KMS-11 (cell line): ENCODE results near the gene DIP2C.

Experiments
- H2AFZ ChIP-seq: fragments of 200-600 bp; sonication (generic); 2 replicates; pipeline ENCODE4 v1.6.1; 2016; ENCODE audit warnings: antibody characterized with exemption, mixed run types, low read depth
- H3K27ac ChIP-seq: fragments of 200-600 bp; sonication (generic); 2 replicates; pipeline ENCODE4 v1.6.1; 2016; ENCODE audit warnings: mild to moderate bottlenecking, mixed run types
- H3K27me3 ChIP-seq: fragments of 200-600 bp; sonication (generic); 2 replicates; pipeline ENCODE4 v1.6.1; 2017; ENCODE audit warnings: mild to moderate bottlenecking, low read depth, mixed run types, moderate library complexity; ENCODE audit not compliant: insufficient read depth
- H3K36me3 ChIP-seq: fragments of 200-600 bp; sonication (generic); 2 replicates; pipeline ENCODE4 v1.6.1; 2017; ENCODE audit warnings: mild to moderate bottlenecking, mixed run types; ENCODE audit not compliant: insufficient read depth
- H3K4me1 ChIP-seq: fragments of 200-600 bp; sonication (generic); 2 replicates; pipeline ENCODE4 v1.6.1; 2016; ENCODE audit warnings: mild to moderate bottlenecking, low read depth, mixed run types; ENCODE audit not compliant: poor library complexity, severe bottlenecking
- H3K4me2 ChIP-seq: fragments of 200-600 bp; sonication (generic); 2 replicates; pipeline ENCODE4 v1.7.0; 2016; ENCODE audit warnings: mild to moderate bottlenecking, mixed run types
- H3K4me3 ChIP-seq: fragments of 200-600 bp; sonication (generic); IDR thresholded peaks from 2 replicates; pipeline ENCODE4 v1.6.1; 2017; ENCODE audit warnings: low read depth, low read length, mixed read lengths; ENCODE audit not compliant: insufficient read depth
- H3K79me2 ChIP-seq: fragments of 200-600 bp; sonication (generic); 2 replicates; pipeline ENCODE4 v1.6.1; 2016; ENCODE audit warnings: low read depth, mixed run types; ENCODE audit not compliant: insufficient read depth
- H3K9ac ChIP-seq: fragments of 200-600 bp; sonication (generic); 2 replicates; pipeline ENCODE4 v1.6.1; 2016; ENCODE audit warnings: mild to moderate bottlenecking, mixed run types
- H4K20me1 ChIP-seq: fragments of 200-600 bp; sonication (generic); 2 replicates; pipeline ENCODE4 v1.6.1; 2016; ENCODE audit warnings: mild to moderate bottlenecking, mixed run types; ENCODE audit not compliant: insufficient read depth
- TF ChIP-seq, protein P1 (sequence below): fragments of 200-600 bp; sonication (generic); conservative IDR thresholded peaks from 2 replicates; pipeline ENCODE4 v1.6.1; 2017; ENCODE audit warnings: low read depth, mild to moderate bottlenecking, antibody characterized with exemption, low read length, moderate library complexity, mixed read lengths

DIP2C gene

DNA sequence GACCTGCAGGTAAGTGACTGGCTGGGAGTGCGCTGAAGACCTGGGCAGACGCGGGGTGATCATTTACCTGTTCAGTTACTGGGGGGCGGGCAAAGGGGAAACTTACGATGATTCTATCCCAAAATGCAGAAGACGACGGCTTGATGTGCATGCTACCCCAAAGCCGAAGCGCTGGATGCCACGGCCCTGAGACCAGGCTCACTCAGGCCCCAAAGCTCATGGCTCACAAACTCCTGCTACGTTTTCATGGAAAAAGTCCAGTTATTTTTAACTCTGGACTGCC is 200.6 kb downstream of the DIP2C start:
- Histone ChIP-seq H3K4me2 (no peak overlapping the region), H3K4me1 (no peaks in the 10 kb centered on the region), H2AFZ (no peak overlapping the region), H3K27ac (no peak overlapping the region), H3K79me2 (peaks cover 22% of the 10 kb centered on the region; the same call in 1 of the 2 replicates), H3K9ac (no peak overlapping the region), H4K20me1 (no peaks in the 10 kb centered on the region; the same call in 1 of the 2 replicates), H3K4me3 (no peak overlapping the region), H3K36me3 (0 out of 2 replicates have a peak, but pooled peaks cover 4% of the 10 kb centered on the region), H3K27me3 (no peaks in the 10 kb centered on the region)
- TF ChIP-seq, protein P1, sequence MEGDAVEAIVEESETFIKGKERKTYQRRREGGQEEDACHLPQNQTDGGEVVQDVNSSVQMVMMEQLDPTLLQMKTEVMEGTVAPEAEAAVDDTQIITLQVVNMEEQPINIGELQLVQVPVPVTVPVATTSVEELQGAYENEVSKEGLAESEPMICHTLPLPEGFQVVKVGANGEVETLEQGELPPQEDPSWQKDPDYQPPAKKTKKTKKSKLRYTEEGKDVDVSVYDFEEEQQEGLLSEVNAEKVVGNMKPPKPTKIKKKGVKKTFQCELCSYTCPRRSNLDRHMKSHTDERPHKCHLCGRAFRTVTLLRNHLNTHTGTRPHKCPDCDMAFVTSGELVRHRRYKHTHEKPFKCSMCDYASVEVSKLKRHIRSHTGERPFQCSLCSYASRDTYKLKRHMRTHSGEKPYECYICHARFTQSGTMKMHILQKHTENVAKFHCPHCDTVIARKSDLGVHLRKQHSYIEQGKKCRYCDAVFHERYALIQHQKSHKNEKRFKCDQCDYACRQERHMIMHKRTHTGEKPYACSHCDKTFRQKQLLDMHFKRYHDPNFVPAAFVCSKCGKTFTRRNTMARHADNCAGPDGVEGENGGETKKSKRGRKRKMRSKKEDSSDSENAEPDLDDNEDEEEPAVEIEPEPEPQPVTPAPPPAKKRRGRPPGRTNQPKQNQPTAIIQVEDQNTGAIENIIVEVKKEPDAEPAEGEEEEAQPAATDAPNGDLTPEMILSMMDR: no peak

DNA sequence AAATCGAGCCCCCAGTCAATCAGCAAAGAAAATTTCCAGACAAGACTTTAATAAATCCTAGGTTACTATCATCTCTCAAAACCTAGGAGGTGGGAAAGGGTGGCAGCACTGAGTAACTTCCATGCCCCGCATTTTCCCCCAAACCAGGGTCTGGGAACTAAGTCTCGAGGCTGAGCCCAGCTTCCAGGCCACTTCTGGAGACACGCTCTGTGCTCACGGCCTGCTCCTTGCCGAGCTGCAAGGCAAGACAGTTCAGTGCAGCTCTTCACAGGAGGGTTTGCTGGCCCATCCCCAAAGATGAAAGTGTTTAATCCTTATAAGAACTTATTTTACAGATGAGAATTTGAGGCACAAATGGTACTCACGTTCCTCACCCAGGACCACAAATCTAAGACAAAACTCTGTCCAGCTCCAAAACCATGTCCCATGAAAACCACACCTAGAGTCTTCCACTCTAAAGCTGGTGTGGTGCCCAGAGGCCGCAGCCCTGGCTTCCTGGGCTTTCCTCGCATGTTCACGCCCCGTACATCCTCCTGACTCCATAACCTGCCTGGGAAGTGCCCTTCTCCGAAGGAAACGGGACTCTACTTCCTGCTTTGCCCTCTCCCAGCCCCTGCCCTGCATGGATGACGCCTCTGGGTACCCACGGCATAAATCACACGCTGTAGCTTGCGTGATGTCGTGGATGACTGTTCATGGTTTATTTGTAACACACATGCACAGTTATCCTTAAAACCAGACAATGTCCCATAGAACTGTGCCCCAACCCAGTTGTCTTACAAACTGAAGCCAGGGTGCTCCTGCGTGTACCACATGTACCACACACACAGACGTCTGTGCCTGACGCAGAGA is 201.2 kb downstream of the DIP2C start:
- no peak overlapping the region for H3K4me2 ChIP-seq
- peaks cover 22% of the 10 kb centered on the region; the same call in 1 of the 2 replicates for H3K79me2 ChIP-seq
- H3K4me1 ChIP-seq: no peaks in the 10 kb centered on the region
- no peaks in the 10 kb centered on the region; the same call in 1 of the 2 replicates for H4K20me1 ChIP-seq
- no peak overlapping the region for H3K9ac ChIP-seq
- no peak overlapping the region for H3K4me3 ChIP-seq
- H3K36me3 ChIP-seq: 0 out of 2 replicates have a peak, but pooled peaks cover 4% of the 10 kb centered on the region
- H2AFZ ChIP-seq: no peak overlapping the region
- TF ChIP-seq, protein P1: no peak
- no peak overlapping the region for H3K27ac ChIP-seq
- H3K27me3 ChIP-seq: no peaks in the 10 kb centered on the region

DNA sequence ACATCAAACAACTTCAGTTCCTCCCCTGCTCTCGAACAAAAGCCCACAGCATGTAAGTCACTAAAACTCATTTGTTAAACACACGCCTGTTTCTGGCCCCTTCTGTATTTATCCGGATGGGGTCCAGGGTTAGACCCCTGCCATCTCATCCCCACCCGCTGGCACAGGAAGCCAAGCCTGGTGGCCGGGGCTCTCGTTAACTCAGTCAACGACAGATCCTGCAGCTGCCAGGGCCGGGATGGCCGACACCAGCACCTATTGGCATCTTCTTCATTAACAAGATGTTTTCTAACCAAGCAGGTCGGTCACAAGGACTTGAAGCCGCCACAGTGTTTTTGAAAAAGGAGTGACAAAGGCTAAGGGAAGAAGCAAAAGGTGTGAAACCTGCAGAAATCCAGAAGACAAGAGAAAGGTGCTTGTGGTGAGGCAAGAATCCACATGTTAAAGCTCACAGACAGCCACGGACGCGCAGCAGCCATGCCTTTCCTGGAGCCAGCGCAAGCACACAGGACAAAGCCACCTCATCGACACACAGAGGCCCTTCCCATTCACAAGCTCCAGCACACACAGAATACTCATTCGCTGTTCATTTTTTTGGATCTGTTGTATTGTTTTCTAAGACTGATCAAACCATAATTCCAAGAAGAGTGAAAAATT is 202.7 kb downstream of the DIP2C start:
- Histone ChIP-seq H2AFZ (no peak overlapping the region), H3K4me2 (no peak overlapping the region), H4K20me1 (no peaks in the 10 kb centered on the region), H3K79me2 (peaks cover 16% of the 10 kb centered on the region; the same call in 1 of the 2 replicates), H3K4me1 (no peaks in the 10 kb centered on the region), H3K9ac (no peak overlapping the region), H3K27me3 (no peaks in the 10 kb centered on the region), H3K27ac (no peak overlapping the region), H3K36me3 (0 out of 2 replicates have a peak, but pooled peaks cover 5% of the 10 kb centered on the region), H3K4me3 (no peak overlapping the region)
- TF ChIP-seq, protein P1: no peak

DNA sequence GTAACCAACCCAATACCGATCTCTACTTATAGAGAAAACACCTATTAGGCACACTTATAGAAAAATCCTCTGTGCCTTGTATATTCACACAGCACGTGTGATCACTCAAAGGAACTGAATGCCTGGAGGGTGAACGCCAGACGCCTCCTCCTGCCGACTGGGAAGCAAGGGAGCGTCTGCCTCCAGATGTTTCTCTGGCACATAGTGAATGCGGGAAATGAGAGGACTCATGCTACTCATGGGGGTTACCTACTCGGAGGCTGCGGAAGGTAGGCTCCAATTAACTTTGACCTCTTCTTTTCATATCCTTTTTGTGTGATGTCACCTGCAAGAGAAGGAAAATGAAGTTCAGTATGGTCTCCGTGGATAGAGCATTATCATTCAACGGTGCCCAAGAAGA is 203.3 kb downstream of the DIP2C start:
- H3K9ac ChIP-seq: no peak overlapping the region
- no peak overlapping the region for H3K27ac ChIP-seq
- no peak overlapping the region for H3K4me3 ChIP-seq
- H3K27me3 ChIP-seq: no peaks in the 10 kb centered on the region
- H4K20me1 ChIP-seq: no peaks in the 10 kb centered on the region
- TF ChIP-seq, protein P1: no peak
- H3K79me2 ChIP-seq: peaks cover 10% of the 10 kb centered on the region; the same call in 1 of the 2 replicates
- H3K36me3 ChIP-seq: 0 out of 2 replicates have a peak, but pooled peaks cover 9% of the 10 kb centered on the region
- H2AFZ ChIP-seq: no peak overlapping the region
- no peaks in the 10 kb centered on the region for H3K4me1 ChIP-seq
- H3K4me2 ChIP-seq: no peak overlapping the region
